ENCODE results near the gene IFI27L1. TPM values are rescaled to one million over a fixed set of nuclear protein-coding genes. Genes with fewer than 3 reads are reported as not detected.
A peak's percentile ranks its signal among the peaks of the same experiment; 100 is the strongest.

Gene IFI27L1
- total RNA-seq, 1 experiment from 2014 or later = 7.8 TPM

DNA sequence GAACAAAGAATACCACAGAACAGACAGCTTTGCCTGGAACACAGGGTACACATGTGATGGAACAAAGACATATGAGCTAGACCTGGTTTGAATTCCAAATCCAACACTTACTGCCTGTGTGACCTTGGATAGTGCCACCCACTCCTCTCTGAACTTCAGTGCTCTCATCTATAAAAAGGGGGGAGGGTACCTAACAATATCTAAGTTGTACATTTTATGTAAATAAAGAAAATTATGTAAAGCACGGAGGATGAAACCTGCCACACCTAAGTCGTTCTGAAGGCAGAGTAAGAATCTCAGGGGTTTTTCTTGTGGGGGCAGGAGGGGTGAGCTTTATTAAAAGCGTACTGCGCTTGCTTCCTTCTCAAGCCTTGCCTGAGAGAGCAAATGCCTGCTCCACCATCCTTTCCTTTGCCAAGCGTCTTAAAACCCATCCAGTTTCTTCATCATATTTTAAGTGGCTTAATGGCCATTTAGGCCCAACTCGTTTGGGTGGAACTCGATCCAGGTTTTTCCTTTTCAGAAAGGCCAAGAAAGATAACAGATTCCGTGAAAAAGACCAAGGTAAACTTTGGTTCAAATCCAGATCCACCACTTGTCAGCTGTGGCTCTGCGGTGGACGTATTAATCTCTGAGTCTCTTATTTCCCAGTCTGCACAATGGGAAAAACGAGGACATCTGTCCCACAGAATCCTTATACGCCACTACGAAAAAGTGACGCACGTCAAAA is 1.1 kb upstream of the IFI27L1 start:
- H3K9ac ChIP-seq (ENCODE audit: low read length) = peak overlapping the region; percentile 88
- peak overlapping the region; percentile 55 for H3K27ac ChIP-seq (ENCODE audit: low read length)
- H3K9me3 ChIP-seq (ENCODE audit: low read length) = peaks cover 11% of the 10 kb centered on the region
- peaks cover 46% of the 10 kb centered on the region for H3K36me3 ChIP-seq (ENCODE audit: insufficient read depth, low read length)
- H3K79me2 ChIP-seq (ENCODE audit: low read length) = peaks cover 62% of the 10 kb centered on the region
- H3K4me1 ChIP-seq (ENCODE audit: low read length) = peaks cover 21% of the 10 kb centered on the region
- DNase-seq = peak; percentile 65
- H3K27me3 ChIP-seq (ENCODE audit: low read length) = no peaks in the 10 kb centered on the region
- peak overlapping the region; percentile 30; the same call in 1 of the 2 replicates for H2AFZ ChIP-seq (ENCODE audit: low read length)
- peak overlapping the region; percentile 94 for H3K4me2 ChIP-seq (ENCODE audit: low read depth, low read length, poor library complexity, severe bottlenecking)
- peak overlapping the region; percentile 90 for H3K4me3 ChIP-seq (ENCODE audit: low read length)
- H3K9me2 ChIP-seq (replicated peaks; ENCODE audit: insufficient read depth, low read length) = no peaks in the 10 kb centered on the region
- H4K20me1 ChIP-seq (ENCODE audit: insufficient read depth, low read depth, low read length) = no peaks in the 10 kb centered on the region; the same call in 1 of the 2 replicates

DNA sequence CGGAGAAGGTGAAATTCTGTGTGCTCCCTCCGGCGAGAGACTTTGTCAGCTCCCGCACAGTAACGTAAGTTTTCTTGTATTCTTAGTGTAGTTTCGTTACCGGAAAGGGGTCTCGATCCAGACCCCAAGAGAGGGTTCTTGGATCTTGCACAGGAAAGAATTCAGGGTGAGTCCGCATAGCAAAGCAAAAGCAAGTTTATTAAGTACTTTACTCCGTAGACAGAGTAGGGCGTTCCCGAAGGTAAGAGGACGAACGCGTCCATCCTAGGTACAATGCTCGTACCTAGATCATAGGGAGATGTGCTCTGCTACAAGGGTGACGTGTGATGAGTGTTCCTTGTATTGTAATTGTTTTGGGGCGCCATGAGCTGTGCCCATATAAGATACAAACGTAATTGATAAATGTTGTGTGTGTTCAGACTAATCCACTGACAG is 293 bp downstream of the IFI27L1 start:
- peak; percentile 71 for DNase-seq
- H3K9ac ChIP-seq (ENCODE audit: low read length) = peak overlapping the region; percentile 88
- H3K4me2 ChIP-seq (ENCODE audit: low read depth, low read length, poor library complexity, severe bottlenecking) = peak overlapping the region; percentile 94
- H2AFZ ChIP-seq (ENCODE audit: low read length) = peak overlapping the region; percentile 88
- no peaks in the 10 kb centered on the region for H3K27me3 ChIP-seq (ENCODE audit: low read length)
- H3K36me3 ChIP-seq (ENCODE audit: insufficient read depth, low read length) = peaks cover 34% of the 10 kb centered on the region
- no peak overlapping the region for H3K27ac ChIP-seq (ENCODE audit: low read length)
- H3K9me2 ChIP-seq (replicated peaks; ENCODE audit: insufficient read depth, low read length) = no peaks in the 10 kb centered on the region
- H3K9me3 ChIP-seq (ENCODE audit: low read length) = peaks cover 5% of the 10 kb centered on the region; the same call in 1 of the 2 replicates
- H4K20me1 ChIP-seq (ENCODE audit: insufficient read depth, low read depth, low read length) = no peaks in the 10 kb centered on the region; the same call in 1 of the 2 replicates
- peaks cover 21% of the 10 kb centered on the region for H3K4me1 ChIP-seq (ENCODE audit: low read length)
- peaks cover 49% of the 10 kb centered on the region for H3K79me2 ChIP-seq (ENCODE audit: low read length)
- H3K4me3 ChIP-seq (ENCODE audit: low read length) = peak overlapping the region; percentile 90

DNA sequence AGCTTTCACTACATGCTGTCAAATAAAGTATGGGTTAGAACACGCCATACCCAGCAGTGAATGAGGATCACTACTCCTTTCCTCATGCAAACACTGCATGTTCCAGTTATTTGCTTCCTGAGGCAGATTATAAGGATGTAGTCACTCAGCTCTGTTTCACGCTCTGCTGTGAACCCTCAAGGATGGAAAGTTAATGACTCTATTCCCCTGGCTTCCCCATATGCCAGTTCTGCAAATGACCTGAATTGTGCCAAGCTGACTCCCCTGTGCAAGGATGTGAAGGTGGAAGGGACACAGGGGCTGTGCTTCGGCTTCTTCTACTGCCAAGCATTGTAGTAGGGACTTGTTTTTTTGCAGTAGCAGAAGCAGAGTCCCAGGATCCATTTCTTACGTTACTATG is 6.8 kb downstream of the IFI27L1 start:
- Histone ChIP-seq H3K36me3 (ENCODE audit: insufficient read depth, low read length) (no peaks in the 10 kb centered on the region), H3K27me3 (ENCODE audit: low read length) (no peaks in the 10 kb centered on the region), H4K20me1 (ENCODE audit: insufficient read depth, low read depth, low read length) (peaks cover 6% of the 10 kb centered on the region; the same call in 1 of the 2 replicates), H3K79me2 (ENCODE audit: low read length) (no peaks in the 10 kb centered on the region), H3K4me2 (ENCODE audit: low read depth, low read length, poor library complexity, severe bottlenecking) (no peak overlapping the region), H3K9me2 (replicated peaks; ENCODE audit: insufficient read depth, low read length) (no peaks in the 10 kb centered on the region), H3K9me3 (ENCODE audit: low read length) (no peaks in the 10 kb centered on the region), H3K9ac (ENCODE audit: low read length) (no peak overlapping the region), H3K27ac (ENCODE audit: low read length) (no peak overlapping the region), H2AFZ (ENCODE audit: low read length) (no peak overlapping the region), H3K4me1 (ENCODE audit: low read length) (no peaks in the 10 kb centered on the region), H3K4me3 (ENCODE audit: low read length) (no peak overlapping the region)
- no peak for DNase-seq

DNA sequence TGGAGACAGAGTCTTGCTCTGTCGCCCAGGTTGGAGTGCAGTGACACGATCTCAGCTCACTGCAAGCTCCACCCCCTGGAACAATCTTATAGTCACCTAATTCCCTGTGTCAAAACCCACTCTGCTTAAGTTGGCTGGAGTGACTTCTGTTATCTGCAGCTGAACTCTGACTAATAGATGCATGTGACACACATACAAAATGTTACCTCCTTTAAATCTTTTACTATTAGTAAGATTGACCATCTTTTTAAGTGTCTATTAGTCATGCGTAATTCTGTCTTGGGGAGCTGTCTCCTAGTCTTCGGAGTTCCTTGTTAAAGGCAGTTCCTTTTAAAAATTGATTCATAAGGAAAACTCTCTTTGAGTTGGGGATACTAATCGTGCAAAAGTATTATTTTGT is 7.4 kb downstream of the IFI27L1 start:
- H4K20me1 ChIP-seq (ENCODE audit: insufficient read depth, low read depth, low read length) = peaks cover 6% of the 10 kb centered on the region; the same call in 1 of the 2 replicates

DNA sequence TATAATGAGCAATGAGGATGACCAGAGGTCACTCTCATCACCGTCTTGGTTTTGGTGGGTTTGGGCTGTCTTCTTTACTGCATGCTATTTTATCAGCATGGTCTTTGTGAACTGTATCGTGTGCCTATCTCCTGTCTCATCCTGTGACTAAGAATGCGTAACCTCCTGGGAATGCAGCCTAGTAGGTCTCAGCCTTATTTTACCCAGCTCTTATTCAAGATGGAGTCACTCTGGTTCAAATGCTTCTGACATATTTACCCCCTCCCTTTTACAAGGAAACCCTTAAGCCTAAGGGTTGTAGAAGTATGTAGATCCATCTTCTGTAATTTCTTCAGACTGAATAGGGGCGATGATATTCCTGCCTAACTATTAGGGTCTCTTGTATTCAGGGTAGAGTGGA is 8.4 kb downstream of the IFI27L1 start:
- no peak overlapping the region for H3K4me3 ChIP-seq (ENCODE audit: low read length)
- no peak overlapping the region for H3K4me2 ChIP-seq (ENCODE audit: low read depth, low read length, poor library complexity, severe bottlenecking)
- no peak overlapping the region for H2AFZ ChIP-seq (ENCODE audit: low read length)
- no peak overlapping the region for H3K27ac ChIP-seq (ENCODE audit: low read length)
- H3K9ac ChIP-seq (ENCODE audit: low read length) = no peak overlapping the region
- no peaks in the 10 kb centered on the region for H3K79me2 ChIP-seq (ENCODE audit: low read length)
- no peaks in the 10 kb centered on the region for H3K9me3 ChIP-seq (ENCODE audit: low read length)
- no peaks in the 10 kb centered on the region for H3K27me3 ChIP-seq (ENCODE audit: low read length)
- no peaks in the 10 kb centered on the region for H3K4me1 ChIP-seq (ENCODE audit: low read length)
- no peaks in the 10 kb centered on the region for H3K36me3 ChIP-seq (ENCODE audit: insufficient read depth, low read length)
- peaks cover 9% of the 10 kb centered on the region; the same call in 1 of the 2 replicates for H4K20me1 ChIP-seq (ENCODE audit: insufficient read depth, low read depth, low read length)
- no peaks in the 10 kb centered on the region for H3K9me2 ChIP-seq (replicated peaks; ENCODE audit: insufficient read depth, low read length)
- no peak for DNase-seq

More for the DNA sequence above, 7.4 kb downstream of the IFI27L1 start:
- no peaks in the 10 kb centered on the region for H3K9me2 ChIP-seq (replicated peaks; ENCODE audit: insufficient read depth, low read length)
- H3K4me1 ChIP-seq (ENCODE audit: low read length) = no peaks in the 10 kb centered on the region
- no peaks in the 10 kb centered on the region for H3K79me2 ChIP-seq (ENCODE audit: low read length)
- H3K27me3 ChIP-seq (ENCODE audit: low read length) = no peaks in the 10 kb centered on the region
- no peaks in the 10 kb centered on the region for H3K36me3 ChIP-seq (ENCODE audit: insufficient read depth, low read length)
- H3K4me3 ChIP-seq (ENCODE audit: low read length) = no peak overlapping the region
- H3K27ac ChIP-seq (ENCODE audit: low read length) = no peak overlapping the region
- H3K9ac ChIP-seq (ENCODE audit: low read length) = no peak overlapping the region
- H2AFZ ChIP-seq (ENCODE audit: low read length) = no peak overlapping the region
- H3K4me2 ChIP-seq (ENCODE audit: low read depth, low read length, poor library complexity, severe bottlenecking) = no peak overlapping the region
- no peaks in the 10 kb centered on the region for H3K9me3 ChIP-seq (ENCODE audit: low read length)
- DNase-seq = no peak

DNA sequence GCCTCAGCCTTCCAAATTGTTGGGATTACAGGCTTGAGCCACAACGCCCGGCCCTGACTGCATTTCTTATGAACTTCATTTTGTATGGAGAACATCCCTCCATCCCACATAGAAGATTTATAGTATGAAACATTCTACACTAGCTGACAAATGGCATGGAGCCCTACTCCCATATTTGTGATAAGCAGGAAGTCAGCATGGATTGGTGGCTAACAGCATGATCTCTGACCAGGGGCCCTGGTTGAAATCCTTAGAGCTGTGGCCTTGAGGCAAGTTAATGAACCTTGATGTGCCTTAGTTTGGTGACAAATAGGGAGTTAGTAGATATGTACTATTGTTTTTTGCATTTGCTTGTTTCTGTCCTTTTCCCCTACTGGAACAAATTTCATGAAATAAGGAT is 12.3 kb downstream of the IFI27L1 start:
- no peak overlapping the region for H3K27ac ChIP-seq (ENCODE audit: low read length)
- H3K27me3 ChIP-seq (ENCODE audit: low read length) = no peaks in the 10 kb centered on the region
- no peaks in the 10 kb centered on the region for H3K9me3 ChIP-seq (ENCODE audit: low read length)
- no peak overlapping the region for H2AFZ ChIP-seq (ENCODE audit: low read length)
- no peak overlapping the region for H3K4me3 ChIP-seq (ENCODE audit: low read length)
- H3K4me1 ChIP-seq (ENCODE audit: low read length) = no peaks in the 10 kb centered on the region
- peaks cover 9% of the 10 kb centered on the region; the same call in 1 of the 2 replicates for H4K20me1 ChIP-seq (ENCODE audit: insufficient read depth, low read depth, low read length)
- no peak overlapping the region for H3K4me2 ChIP-seq (ENCODE audit: low read depth, low read length, poor library complexity, severe bottlenecking)
- no peaks in the 10 kb centered on the region for H3K79me2 ChIP-seq (ENCODE audit: low read length)
- H3K9ac ChIP-seq (ENCODE audit: low read length) = no peak overlapping the region
- DNase-seq = no peak
- no peaks in the 10 kb centered on the region for H3K9me2 ChIP-seq (replicated peaks; ENCODE audit: insufficient read depth, low read length)
- H3K36me3 ChIP-seq (ENCODE audit: insufficient read depth, low read length) = no peaks in the 10 kb centered on the region

DNA sequence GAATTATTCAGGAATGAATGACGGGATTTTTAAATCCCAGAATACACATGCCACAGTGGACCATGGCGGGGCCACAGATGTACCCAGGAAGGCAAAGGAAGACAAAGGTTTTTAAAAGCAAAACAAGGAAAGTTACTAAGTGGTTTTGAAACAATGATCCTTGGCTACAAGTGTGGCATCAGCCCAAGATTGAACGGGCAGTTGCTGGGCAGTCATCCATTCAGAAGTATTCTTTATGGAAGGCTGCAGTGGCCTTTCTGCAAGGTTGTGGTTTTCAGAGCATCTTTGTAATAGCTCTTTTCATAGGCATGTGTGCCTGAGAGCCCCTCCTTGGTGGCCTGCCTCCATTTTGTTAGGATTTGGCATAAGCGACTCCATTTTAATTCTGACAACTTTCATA is 16.0 kb downstream of the IFI27L1 start:
- Histone ChIP-seq H3K9me3 (ENCODE audit: low read length) (no peaks in the 10 kb centered on the region), H3K9ac (ENCODE audit: low read length) (no peak overlapping the region), H4K20me1 (ENCODE audit: insufficient read depth, low read depth, low read length) (peaks cover 5% of the 10 kb centered on the region; the same call in 1 of the 2 replicates), H3K27me3 (ENCODE audit: low read length) (no peaks in the 10 kb centered on the region), H3K27ac (ENCODE audit: low read length) (no peak overlapping the region), H3K9me2 (replicated peaks; ENCODE audit: insufficient read depth, low read length) (no peaks in the 10 kb centered on the region), H2AFZ (ENCODE audit: low read length) (no peak overlapping the region), H3K79me2 (ENCODE audit: low read length) (no peaks in the 10 kb centered on the region), H3K4me2 (ENCODE audit: low read depth, low read length, poor library complexity, severe bottlenecking) (no peak overlapping the region), H3K36me3 (ENCODE audit: insufficient read depth, low read length) (no peaks in the 10 kb centered on the region), H3K4me3 (ENCODE audit: low read length) (no peak overlapping the region), H3K4me1 (ENCODE audit: low read length) (no peaks in the 10 kb centered on the region)
- no peak for DNase-seq

DNA sequence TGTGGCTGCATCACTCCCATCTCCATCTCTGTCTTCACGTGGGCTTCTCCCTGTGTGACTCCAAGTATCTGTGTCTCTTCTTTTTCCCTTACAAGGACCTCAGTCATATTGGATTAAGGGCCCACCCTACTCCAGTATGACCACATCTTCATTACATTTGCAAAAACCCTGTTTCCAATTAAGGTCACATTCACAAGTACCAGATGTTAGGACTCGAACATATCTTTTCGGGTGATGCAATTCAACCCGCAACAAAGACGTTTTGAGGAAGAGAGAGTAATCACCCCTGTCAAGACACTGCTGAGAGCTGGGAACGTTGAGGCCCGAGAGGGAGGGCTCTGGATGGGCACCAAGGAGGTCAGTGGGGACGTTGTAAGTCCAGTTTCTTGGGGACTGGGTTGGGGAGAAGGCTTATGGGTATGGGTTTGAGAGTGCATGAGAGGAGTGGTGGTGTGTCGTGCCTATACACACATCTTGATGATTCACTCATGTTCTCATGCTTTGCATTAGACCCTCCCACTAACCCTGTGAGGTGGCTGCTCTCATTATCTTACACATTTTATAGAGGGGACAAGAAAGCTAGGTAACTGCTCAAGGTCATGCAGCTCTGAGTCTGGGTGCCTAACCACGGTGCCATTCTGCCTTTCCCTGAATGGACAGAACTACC is 17.3 kb downstream of the IFI27L1 start:
- Histone ChIP-seq H3K79me2 (ENCODE audit: low read length) (no peaks in the 10 kb centered on the region), H3K27me3 (ENCODE audit: low read length) (no peaks in the 10 kb centered on the region), H3K27ac (ENCODE audit: low read length) (no peak overlapping the region), H3K9me2 (replicated peaks; ENCODE audit: insufficient read depth, low read length) (no peaks in the 10 kb centered on the region), H3K4me2 (ENCODE audit: low read depth, low read length, poor library complexity, severe bottlenecking) (no peak overlapping the region), H4K20me1 (ENCODE audit: insufficient read depth, low read depth, low read length) (peaks cover 5% of the 10 kb centered on the region; the same call in 1 of the 2 replicates), H3K4me1 (ENCODE audit: low read length) (no peaks in the 10 kb centered on the region), H3K9me3 (ENCODE audit: low read length) (no peaks in the 10 kb centered on the region), H3K4me3 (ENCODE audit: low read length) (no peak overlapping the region), H3K9ac (ENCODE audit: low read length) (no peak overlapping the region), H2AFZ (ENCODE audit: low read length) (no peak overlapping the region), H3K36me3 (ENCODE audit: insufficient read depth, low read length) (no peaks in the 10 kb centered on the region)
- DNase-seq = no peak
